D721Med (cell line): Measurements from ENCODE around the gene CBL.
"Not testable (repeated sequence)": the region's sequence is repeated elsewhere in the genome, so short reads cannot be mapped to it uniquely, and the experiment has no call there.

ENCODE experiments used
- DNase-seq: peaks from one replicate; pipeline ENCODE4 v3.0.0; 2011; ENCODE audit warnings: low spot score; ENCODE audit not compliant: insufficient read length
- FAIRE-seq: peaks from 2 replicates; lab custom pipeline; 2011; peaks lifted over from hg19 to GRCh38; lab: Jason Lieb, UNC
- TF ChIP-seq, protein P1 (sequence below): IDR thresholded peaks from 2 replicates; pipeline ENCODE4 v1.5.1; 2012; ENCODE audit warnings: mild to moderate bottlenecking, control low read depth; ENCODE audit not compliant: insufficient read depth; ENCODE audit errors: missing control alignments

The CBL gene

GRCh38 chr11:119166368-119167076 is 39.6 kb upstream of the CBL start:
- TF ChIP-seq, protein P1, sequence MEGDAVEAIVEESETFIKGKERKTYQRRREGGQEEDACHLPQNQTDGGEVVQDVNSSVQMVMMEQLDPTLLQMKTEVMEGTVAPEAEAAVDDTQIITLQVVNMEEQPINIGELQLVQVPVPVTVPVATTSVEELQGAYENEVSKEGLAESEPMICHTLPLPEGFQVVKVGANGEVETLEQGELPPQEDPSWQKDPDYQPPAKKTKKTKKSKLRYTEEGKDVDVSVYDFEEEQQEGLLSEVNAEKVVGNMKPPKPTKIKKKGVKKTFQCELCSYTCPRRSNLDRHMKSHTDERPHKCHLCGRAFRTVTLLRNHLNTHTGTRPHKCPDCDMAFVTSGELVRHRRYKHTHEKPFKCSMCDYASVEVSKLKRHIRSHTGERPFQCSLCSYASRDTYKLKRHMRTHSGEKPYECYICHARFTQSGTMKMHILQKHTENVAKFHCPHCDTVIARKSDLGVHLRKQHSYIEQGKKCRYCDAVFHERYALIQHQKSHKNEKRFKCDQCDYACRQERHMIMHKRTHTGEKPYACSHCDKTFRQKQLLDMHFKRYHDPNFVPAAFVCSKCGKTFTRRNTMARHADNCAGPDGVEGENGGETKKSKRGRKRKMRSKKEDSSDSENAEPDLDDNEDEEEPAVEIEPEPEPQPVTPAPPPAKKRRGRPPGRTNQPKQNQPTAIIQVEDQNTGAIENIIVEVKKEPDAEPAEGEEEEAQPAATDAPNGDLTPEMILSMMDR, result no peak
- FAIRE-seq (no peak), DNase-seq (no peak)

DNA sequence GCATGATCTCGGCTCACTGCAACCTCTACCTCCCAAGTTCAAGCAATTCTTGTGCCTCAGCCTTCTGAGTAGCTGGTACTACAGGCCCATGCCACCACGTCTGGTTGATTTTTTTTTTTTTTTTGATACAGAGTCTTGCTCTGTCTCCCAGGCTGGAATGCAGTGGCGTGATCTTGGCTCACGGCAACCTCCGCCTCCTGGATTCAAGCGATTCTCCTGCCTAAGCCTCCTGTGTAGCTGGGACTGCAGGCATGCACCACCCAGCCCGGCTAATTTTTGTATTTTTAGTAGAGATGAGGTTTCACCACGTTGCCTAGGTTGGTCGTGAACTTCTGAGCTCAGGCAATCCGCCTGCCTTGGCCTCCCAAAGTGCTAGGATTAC is 39.1 kb upstream of the CBL start:
- FAIRE-seq, DNase-seq: not testable (repeated sequence)

DNA sequence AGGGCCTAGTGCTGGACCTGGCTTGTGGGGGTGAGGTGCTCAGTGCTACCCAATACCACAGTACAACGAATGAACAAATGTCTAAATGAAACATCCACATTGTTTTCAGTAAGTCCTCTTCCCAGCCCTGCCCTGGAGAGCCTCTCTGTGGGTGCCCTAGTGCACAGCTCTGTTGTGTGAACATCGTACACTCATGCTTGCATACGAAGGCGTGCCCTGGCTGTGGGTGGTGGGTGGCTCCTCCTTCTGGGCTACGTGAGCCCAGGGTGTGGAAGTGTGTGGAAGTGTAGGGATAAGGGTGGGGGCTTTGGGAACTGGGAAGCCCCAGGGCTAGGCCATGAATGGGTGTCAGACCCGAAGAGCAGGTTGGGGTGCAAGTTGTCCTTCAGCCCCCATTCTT is 38.2 kb upstream of the CBL start:
- DNase-seq (no peak), FAIRE-seq (no peak)
- TF ChIP-seq, protein P1, result no peak

DNA sequence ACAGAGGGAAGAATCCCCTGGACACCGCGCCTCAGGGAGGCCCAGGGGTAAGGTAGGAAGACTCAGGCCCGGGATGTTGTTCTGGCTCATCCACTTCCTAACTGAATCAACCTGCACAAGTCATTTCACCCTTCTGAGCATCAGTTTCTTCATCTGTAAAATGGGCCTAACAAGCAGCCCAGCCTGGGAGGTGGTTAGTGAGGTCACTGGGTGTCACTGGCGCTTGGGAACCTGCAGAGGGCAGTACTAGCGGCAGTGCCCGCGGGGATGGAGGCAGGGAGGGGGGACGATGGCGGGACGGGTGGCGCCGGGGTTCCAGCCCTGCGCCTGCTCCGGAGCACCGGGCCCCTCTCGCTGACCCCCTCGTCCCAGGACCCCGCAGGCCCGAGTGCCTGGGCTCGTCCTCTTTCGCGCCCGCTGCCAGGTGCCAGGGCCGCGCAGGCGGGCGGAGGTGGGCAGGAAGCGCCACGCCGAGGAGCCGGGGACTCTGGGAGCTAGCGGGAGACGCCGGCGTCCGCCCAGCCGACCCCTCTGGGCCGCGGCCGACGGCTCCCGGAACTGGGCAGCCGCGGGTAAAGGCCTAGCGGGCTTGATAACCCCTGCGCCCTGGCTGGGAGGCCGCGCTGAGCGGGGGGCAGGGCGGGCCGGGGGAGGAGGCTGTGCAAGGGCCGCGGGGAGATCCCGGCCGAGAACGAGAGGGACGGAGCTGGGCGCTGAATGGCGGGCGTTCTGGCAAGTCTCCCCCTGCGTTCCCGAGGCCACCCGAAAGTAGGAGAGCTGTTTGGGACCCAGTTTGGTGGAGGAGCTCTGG is 37.5 kb upstream of the CBL start, which contains the start of gene NLRX1:
NLRX1 (plus strand) TSS at position 255 of the 811 bp plus-strand sequence. CDS start 2,679 bp downstream, outside the sequence.
- peak; percentile 76 for DNase-seq
- TF ChIP-seq, protein P1, result peak; percentile 70
- FAIRE-seq, result no peak

- no peak for FAIRE-seq
- TF ChIP-seq, protein P1, result no peak
- no peak for DNase-seq
Observed at GRCh38 chr11:119169282-119169719, 36.8 kb upstream of the CBL start.

GRCh38 chr11:119172513-119172912 is 33.6 kb upstream of the CBL start:
- TF ChIP-seq, protein P1, result no peak
- DNase-seq (no peak), FAIRE-seq (no peak)

DNA sequence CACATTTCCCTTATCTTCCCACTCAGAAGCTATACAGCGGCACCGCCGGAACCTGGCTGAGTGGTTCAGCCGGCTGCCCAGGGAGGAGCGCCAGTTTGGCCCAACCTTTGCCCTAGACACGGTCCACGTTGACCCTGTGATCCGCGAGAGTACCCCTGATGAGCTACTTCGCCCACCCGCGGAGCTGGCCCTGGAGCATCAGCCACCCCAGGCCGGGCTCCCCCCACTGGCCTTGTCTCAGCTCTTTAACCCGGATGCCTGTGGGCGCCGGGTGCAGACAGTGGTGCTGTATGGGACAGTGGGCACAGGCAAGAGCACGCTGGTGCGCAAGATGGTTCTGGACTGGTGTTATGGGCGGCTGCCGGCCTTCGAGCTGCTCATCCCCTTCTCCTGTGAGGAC is 32.7 kb upstream of the CBL start:
- no peak for DNase-seq
- TF ChIP-seq, protein P1, result no peak
- FAIRE-seq, result no peak
